HepG2 (cell line): ENCODE results near the gene SLCO4A1. TPM values are rescaled to one million over a fixed set of nuclear protein-coding genes. Genes with fewer than 3 reads are reported as not detected.
A peak's percentile ranks its signal among the peaks of the same experiment; 100 is the strongest.

Source experiments
- CENPT ChIP-seq: sonication (generic); formaldehyde crosslinking; IDR thresholded peaks from 2 replicates; pipeline ENCODE4 v1.8.0; 2022; ENCODE audit warnings: low read depth, mild to moderate bottlenecking, moderate library complexity, missing genetic modification reagents
- ESRRA ChIP-seq: sonication (generic); formaldehyde crosslinking; IDR thresholded peaks from 2 replicates; pipeline ENCODE4 v1.5.1; 2020; ENCODE audit warnings: mild to moderate bottlenecking, low read depth, missing genetic modification reagents
- GATAD2A ChIP-seq: IDR thresholded peaks from 2 replicates; pipeline ENCODE4 v1.6.1; 2016
- GRHL1 ChIP-seq: sonication (generic); formaldehyde crosslinking; conservative IDR thresholded peaks from 2 replicates; pipeline ENCODE4 v1.8.0; 2022; ENCODE audit warnings: missing genetic modification reagents
- GTF3A ChIP-seq: sonication (generic); formaldehyde crosslinking; conservative IDR thresholded peaks from 2 replicates; pipeline ENCODE4 v1.4.0; 2020; ENCODE audit warnings: mild to moderate bottlenecking, missing genetic modification reagents
- KAT8 ChIP-seq: IDR thresholded peaks from 2 replicates; pipeline ENCODE4 v1.6.1; 2016; ENCODE audit warnings: missing genetic modification reagents, missing compliant biosample characterization
- MED8 ChIP-seq: sonication (generic); formaldehyde crosslinking; IDR thresholded peaks from 2 replicates; pipeline ENCODE4 v1.8.1; 2023; ENCODE audit warnings: mild to moderate bottlenecking, missing genetic modification reagents; ENCODE audit not compliant: insufficient replicate concordance
- PAWR ChIP-seq: sonication (generic); formaldehyde crosslinking; IDR thresholded peaks from 2 replicates; pipeline ENCODE4 v1.4.0; 2020; ENCODE audit warnings: missing genetic modification reagents, mild to moderate bottlenecking, borderline replicate concordance
- POLR2AphosphoS2 ChIP-seq: IDR thresholded peaks from 2 replicates; pipeline ENCODE4 v1.6.1; 2011; ENCODE audit warnings: low read depth, low read length, improper control_type of control experiment
- PRDM4 ChIP-seq: sonication (generic); formaldehyde crosslinking; IDR thresholded peaks from 2 replicates; pipeline ENCODE4 v1.9.0; 2021; ENCODE audit warnings: missing genetic modification reagents, borderline replicate concordance
- SSRP1 ChIP-seq: IDR thresholded peaks from 2 replicates; pipeline ENCODE4 v1.6.1; 2016; ENCODE audit warnings: control low read depth
- TBP ChIP-seq: sonication (generic); formaldehyde crosslinking; IDR thresholded peaks from 2 replicates; pipeline ENCODE4 v1.5.0; 2020; ENCODE audit warnings: missing genetic modification reagents
- TFAP4 ChIP-seq: sonication (generic); IDR thresholded peaks from 2 replicates; pipeline ENCODE4 v1.6.1; 2016; ENCODE audit warnings: low read depth, borderline replicate concordance
- TFE3 ChIP-seq: IDR thresholded peaks from 2 replicates; pipeline ENCODE4 v1.6.1; 2016
- ZBTB7B ChIP-seq: sonication (generic); formaldehyde crosslinking; IDR thresholded peaks from 2 replicates; pipeline ENCODE4 v1.4.0; 2020; ENCODE audit warnings: missing genetic modification reagents
- ZNF17 ChIP-seq: sonication (generic); formaldehyde crosslinking; IDR thresholded peaks from 2 replicates; pipeline ENCODE4 v1.5.0; 2020; ENCODE audit warnings: mild to moderate bottlenecking, missing genetic modification reagents
- ZNF280B ChIP-seq: sonication (generic); formaldehyde crosslinking; IDR thresholded peaks from 2 replicates; pipeline ENCODE4 v1.5.0; 2020; ENCODE audit warnings: missing genetic modification reagents, mild to moderate bottlenecking, borderline replicate concordance
- ZNF678 ChIP-seq: sonication (generic); formaldehyde crosslinking; IDR thresholded peaks from 2 replicates; pipeline ENCODE4 v1.4.0; 2020; ENCODE audit warnings: mild to moderate bottlenecking, missing genetic modification reagents
- ZNF7 ChIP-seq: IDR thresholded peaks from 2 replicates; pipeline ENCODE4 v1.6.1; 2016; ENCODE audit warnings: missing biosample characterization, missing genetic modification reagents
- ZNF777 ChIP-seq: sonication (generic); formaldehyde crosslinking; IDR thresholded peaks from 2 replicates; pipeline ENCODE4 v1.4.0; 2020; ENCODE audit warnings: missing genetic modification reagents
- ZNF83 ChIP-seq: sonication (generic); formaldehyde crosslinking; IDR thresholded peaks from 2 replicates; pipeline ENCODE4 v1.4.0; 2020; ENCODE audit warnings: missing genetic modification reagents, mild to moderate bottlenecking, borderline replicate concordance
- ZSCAN31 ChIP-seq: sonication (generic); formaldehyde crosslinking; IDR thresholded peaks from 2 replicates; pipeline ENCODE4 v1.5.0; 2020; ENCODE audit warnings: low read depth, mild to moderate bottlenecking, missing genetic modification reagents
- polyA plus RNA-seq, 8 experiments: library from polyadenylated mRNA; depleted of rRNA in 3 of 8; stranded (reverse) in 7 of 8; unstranded in 1 of 8; fragments of >200 nt; fragmentation: Illumina TruSeq in 4 of 8; extraction: Trizol in 4 of 8; gene quantifications; 2 replicates each; pipeline versions ENCODE4 v1.2.1 to v1.2.3, GENCODE V29; 2011 to 2016; ENCODE audit warnings: low read depth in 4 of 8, missing spikeins in 1 of 8, mixed read lengths in 1 of 8; ENCODE audit not compliant: insufficient read depth in 1 of 8
- total RNA-seq, 5 experiments: library from RNA; depleted of rRNA; stranded (reverse); fragments of >200 nt; fragmentation: Illumina TruSeq; extraction: Trizol; gene quantifications; 2 replicates each; pipeline ENCODE4 v1.2.3, GENCODE V29; 2016; ENCODE audit warnings: low read depth in 1 of 5

The SLCO4A1 gene
- total and polyA plus RNA-seq, 2 of the 13 experiments (the other 11 are each of a cell fraction or from before 2014, with no cell fraction given) = 55.5 to 112 TPM

GRCh38 chr20:62616728-62617621 lies 25.3 kb upstream of the SLCO4A1 start (continued):
- TF ChIP-seq TFE3 (CRISPR knock-in tag) (peak; percentile 38; the same call in 1 of the 2 replicates), PAWR (CRISPR knock-in tag) (no peak), ZNF17 (CRISPR knock-in tag) (no peak), MED8 (CRISPR knock-in tag) (peak; percentile 42), ZNF777 (CRISPR knock-in tag) (no peak), GTF3A (CRISPR knock-in tag) (no peak), PRDM4 (no peak), GRHL1 (CRISPR knock-in tag) (no peak), ZNF83 (no peak), ZNF280B (CRISPR knock-in tag) (peak; percentile 62; the same call in 1 of the 2 replicates), ESRRA (no peak), ZSCAN31 (CRISPR knock-in tag) (peak; percentile 85; the same call in 1 of the 2 replicates), ZBTB7B (CRISPR knock-in tag) (peak; percentile 77; the same call in 1 of the 2 replicates), ZNF7 (CRISPR knock-in tag) (no peak), POLR2AphosphoS2 (no peak), SSRP1 (no peak), GATAD2A (CRISPR knock-in tag) (peak; percentile 70), KAT8 (CRISPR knock-in tag) (no peak), TBP (CRISPR knock-in tag) (peak; percentile 31; the same call in 1 of the 2 replicates), TFAP4 (peak; percentile 89), CENPT (no peak), ZNF678 (CRISPR knock-in tag) (0 out of 2 replicates have a peak, but pooled peaks have one; percentile 22)
